Pancreas (tissue), 10 donors: Measurements from ENCODE around the gene MLXIPL. TPM values are rescaled to one million over a fixed set of nuclear protein-coding genes. Genes with fewer than 3 reads are reported as not detected.
A peak's percentile ranks its signal among the peaks of the same experiment; 100 is the strongest.
"Not testable (repeated sequence)": the region's sequence is repeated elsewhere in the genome, so short reads cannot be mapped to it uniquely, and the experiment has no call there.

Experiments
- ATAC-seq, 4 donors: fragments of 200-7000 bp; cut with Tn5 transposase; one replicate each; pipeline versions ENCODE4 v1.8.0 to v1.9.1; 2020; ENCODE audit warnings: mild to moderate bottlenecking in 4 of 4, moderate library complexity in 4 of 4
- DNase-seq, 6 donors: peaks; one replicate each; pipeline ENCODE4 v3.0.0-alpha.2; 2020
- FAIRE-seq: peaks from 2 replicates; lab custom pipeline; 2012; peaks lifted over from hg19 to GRCh38; lab: Jason Lieb, UNC
- H3K27ac ChIP-seq, 4 donors: fragments of 200-600 bp; sonication (generic); 1 replicate in 3 of 4; 2 replicates in 1 of 4; pipeline versions ENCODE4 v1.5.0 to v1.8.0; 2020
- H3K27me3 ChIP-seq, 4 donors: fragments of 200-600 bp; one replicate each; pipeline ENCODE4 v1.8.0; 2021
- H3K36me3 ChIP-seq, 3 donors: fragments of 200-600 bp; sonication (generic) in 1 of 3; one replicate each; pipeline versions ENCODE4 v1.5.0 to v1.8.0; 2020 to 2021
- H3K4me1 ChIP-seq, 3 donors: fragments of 200-600 bp; one replicate each; pipeline ENCODE4 v1.8.0; 2021
- H3K4me3 ChIP-seq, 4 donors: fragments of 200-600 bp; sonication (generic) in 2 of 4; one replicate each; pipeline versions ENCODE4 v1.5.0 to v1.8.0; 2020 to 2021
- H3K9me3 ChIP-seq, 4 donors: fragments of 200-600 bp; one replicate each; pipeline ENCODE4 v1.8.0; 2021
- CTCF ChIP-seq, 4 donors: fragments of 200-600 bp; sonication (generic) in 3 of 4; IDR thresholded peaks; one replicate each; pipeline versions ENCODE4 v1.5.0 to v1.8.0; 2021; ENCODE audit warnings: antibody characterized with exemption in 4 of 4
- WGBS, 2 donors: extraction: QIAGEN DNeasy Blood & Tissue Kit; methylation state at CpG; one replicate each; pipeline ENCODE4 v1.1.7; 2013; 5-methylcytosine and 5-hydroxymethylcytosine counted together
- intact Hi-C, 3 donors: fragments of 100-400 bp; cut with DNase I; formaldehyde crosslinking; loops; one replicate each; pipeline versions ENCODE4 v1.11.1 to v1.14.2; 2022
- polyA plus RNA-seq, 2 donors: library from polyadenylated mRNA; stranded (reverse); fragments of 200-250 nt; gene quantifications; one replicate each; pipeline ENCODE4 v1.2.3, GENCODE V29; 2013
- total RNA-seq, 6 donors: library from RNA; stranded (reverse); fragmentation: NEBNext Ultra II Directional in 4 of 6; extraction: Animal tissue kit (Norgen Biotek cat#: 25700) in 4 of 6; gene quantifications; one replicate each; pipeline versions ENCODE4 v1.2.1 to v1.2.4, GENCODE V29; 2021 to 2023
- donor health status: healthy with polysubstance abuse.
- donor health status: DM: no; HTN: no; CAD: no; lungs with moderate emphysema.
- donor health status: DM: no; HTN: no; CAD: no.
- donor health status: control.
- donor health status: control.
- donor health status: Bipolar disorder and iron deficiency.
- donor health status: DM: yes; HTN: yes; CAD: no.
- donor health status: DM: no; HTN: no; CAD: no.
- donor health status: DM: no; HTN: no; CAD: no.
- donor health status: DM: yes; HTN: yes; CAD: no.

Gene MLXIPL
- total and polyA plus RNA-seq, 8 donors: 8.8 to 176 (median 24.5) TPM

DNA sequence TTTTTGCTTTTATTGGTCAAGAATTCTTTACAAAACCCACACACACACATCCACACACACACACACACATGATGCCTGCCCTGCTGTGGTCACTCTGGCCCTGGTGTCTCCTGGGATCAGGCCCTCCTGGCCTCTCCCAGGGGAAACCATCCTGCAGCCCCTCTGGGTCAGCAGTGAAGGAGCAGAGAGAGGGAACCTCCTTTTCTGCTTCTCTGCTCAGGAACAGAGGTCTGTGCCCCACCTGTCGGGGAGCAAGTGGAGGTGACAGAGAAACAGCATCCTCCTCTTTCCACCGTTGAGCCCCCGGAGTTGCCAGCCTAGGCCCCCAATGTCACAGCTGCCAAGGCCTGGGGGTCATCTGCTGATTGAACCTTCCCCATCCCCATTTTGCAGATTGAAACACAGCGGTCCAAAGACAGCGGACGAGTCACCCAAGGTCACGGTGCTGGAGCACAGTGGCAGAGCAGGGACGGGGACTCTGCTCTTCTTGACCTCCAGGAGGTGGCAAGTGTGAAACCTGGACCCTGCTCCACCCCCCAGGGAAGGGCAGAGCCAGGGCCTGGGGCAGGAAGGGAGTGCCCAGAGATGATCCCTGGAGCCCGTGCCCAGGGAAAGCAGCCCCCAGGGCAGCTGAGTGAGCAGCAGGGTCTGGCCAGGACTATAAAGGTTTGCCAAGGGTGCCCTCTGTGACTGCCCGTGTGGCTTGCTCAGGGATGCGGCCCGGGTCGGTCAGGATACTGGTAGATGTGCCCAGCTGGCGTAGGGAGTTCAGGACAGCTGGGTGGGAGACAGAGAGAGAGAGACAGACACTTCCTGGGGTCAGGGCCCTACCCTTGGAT lies 30.9 kb downstream of the MLXIPL start:
- Histone ChIP-seq H3K4me3 (no peak overlapping the region), H3K9me3 (no peaks in the 10 kb centered on the region), H3K27me3 (no peaks in the 10 kb centered on the region), H3K27ac (no peak overlapping the region), H3K4me1 (no peaks in the 10 kb centered on the region), H3K36me3 (no peaks in the 10 kb centered on the region)
- DNase-seq: no peak
- intact Hi-C loops: no loop called here
- no peak for FAIRE-seq
- no peak for TF ChIP-seq CTCF (IDR thresholded peaks at IDR 0.05)
- ATAC-seq: peak in 2 of 4 donors; percentile 4 to 10
- 61 to 76% methylated on average over 14 of the region's 14 CpGs for WGBS, 2 donors

- DNase-seq (peak in 1 of 6 donors; percentile 43), FAIRE-seq (no peak), ATAC-seq (no peak)
- WGBS, 2 donors: 91 to 94% methylated on average over 12 of the region's 12 CpGs
- no peaks in the 10 kb centered on the region for H3K36me3 ChIP-seq
- TF ChIP-seq CTCF (IDR thresholded peaks at IDR 0.05): no peak
- no peaks in the 10 kb centered on the region for H3K4me1 ChIP-seq
- no peak overlapping the region for H3K4me3 ChIP-seq
- H3K27me3 ChIP-seq: no peaks in the 10 kb centered on the region
- intact Hi-C loops: no loop called here
- no peak overlapping the region for H3K27ac ChIP-seq
- H3K9me3 ChIP-seq: no peaks in the 10 kb centered on the region
These were observed 37.4 kb downstream of the MLXIPL start for GRCh38 chr7:73586911-73587310.

DNA sequence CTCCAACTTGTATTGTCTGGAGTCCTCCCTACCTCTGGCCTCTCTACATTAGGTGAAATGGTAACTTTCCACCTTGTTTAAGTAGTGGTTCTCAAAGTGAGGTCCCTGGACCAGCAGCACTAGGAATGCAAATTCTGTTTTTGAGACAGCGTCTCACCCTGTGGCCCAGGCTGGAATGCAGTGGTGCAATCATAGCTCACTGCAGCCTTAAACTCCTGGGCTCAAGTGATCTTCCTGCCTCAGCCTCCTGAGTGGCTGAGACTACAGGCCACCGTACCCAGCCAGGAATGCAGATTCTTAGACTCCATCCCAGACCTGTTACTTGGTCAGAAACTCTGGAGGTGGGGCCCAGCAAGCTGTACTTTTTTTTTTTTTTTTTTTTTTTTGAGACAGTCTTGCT lies 39.1 kb downstream of the MLXIPL start:
- DNase-seq (peak in 1 of 6 donors; percentile 4), ATAC-seq (no peak), FAIRE-seq (no peak)
- H3K27me3 ChIP-seq: no peaks in the 10 kb centered on the region
- no peaks in the 10 kb centered on the region for H3K9me3 ChIP-seq
- no peak for TF ChIP-seq CTCF (IDR thresholded peaks at IDR 0.05)
- no peak overlapping the region for H3K4me3 ChIP-seq
- 74 to 84% methylated on average over 2 of the region's 2 CpGs for WGBS, 2 donors
- H3K36me3 ChIP-seq: no peaks in the 10 kb centered on the region
- no peak overlapping the region for H3K27ac ChIP-seq
- intact Hi-C loops: no loop called here
- H3K4me1 ChIP-seq: no peaks in the 10 kb centered on the region

GRCh38 chr7:73582664-73583202 lies 41.6 kb downstream of the MLXIPL start:
- Histone ChIP-seq H3K9me3 (no peaks in the 10 kb centered on the region), H3K27ac (no peak overlapping the region), H3K36me3 (no peaks in the 10 kb centered on the region), H3K4me3 (no peak overlapping the region), H3K4me1 (no peaks in the 10 kb centered on the region), H3K27me3 (no peaks in the 10 kb centered on the region)
- no peak for TF ChIP-seq CTCF (IDR thresholded peaks at IDR 0.05)
- ATAC-seq: no peak
- FAIRE-seq: no peak
- DNase-seq: peak in 1 of 6 donors; percentile 5
- intact Hi-C loops: no loop called here
- WGBS, 2 donors: 81 to 93% methylated on average over 6 of the region's 6 CpGs

GRCh38 chr7:73581006-73581405 lies 43.3 kb downstream of the MLXIPL start:
- intact Hi-C loops, ATAC-seq, H3K27me3 ChIP-seq, H3K4me1 ChIP-seq, H3K27ac ChIP-seq, FAIRE-seq, H3K36me3 ChIP-seq, H3K9me3 ChIP-seq, H3K4me3 ChIP-seq: not testable (repeated sequence)
- WGBS, 2 donors: 73 to 83% methylated on average over 9 of the region's 9 CpGs
- peak in 1 of 6 donors; percentile 6 for DNase-seq
